Upper lobe of left lung (tissue), 4 donors: ENCODE results near the gene RBFOX2.

Experiments
- EP300 ChIP-seq, 4 donors: sonication (generic); formaldehyde crosslinking; IDR thresholded peaks; one replicate each; pipeline ENCODE4 v1.5.1; 2017; ENCODE audit warnings: antibody characterized with exemption in 4 of 4, control low read depth in 2 of 4
- POLR2A ChIP-seq, 4 donors: fragments of 450-650 bp; IDR thresholded peaks; one replicate each; pipeline ENCODE4 v1.5.1; 2016 to 2017; ENCODE audit warnings: antibody characterized with exemption in 4 of 4, mild to moderate bottlenecking in 2 of 4
- POLR2AphosphoS5 ChIP-seq, 2 donors: sonication (generic); formaldehyde crosslinking; IDR thresholded peaks; one replicate each; pipeline ENCODE4 v1.5.1; 2017; ENCODE audit warnings: antibody characterized with exemption in 2 of 2
- TF ChIP-seq, protein P1 (sequence below), 6 experiments: fragments of 450-650 bp in 4 of 6; fragments of 200-600 bp in 2 of 6; sonication (generic) in 2 of 6; IDR thresholded peaks; one replicate each; pipeline ENCODE4 v1.5.1; 2016 to 2019; ENCODE audit warnings: antibody characterized with exemption in 6 of 6

DNA sequence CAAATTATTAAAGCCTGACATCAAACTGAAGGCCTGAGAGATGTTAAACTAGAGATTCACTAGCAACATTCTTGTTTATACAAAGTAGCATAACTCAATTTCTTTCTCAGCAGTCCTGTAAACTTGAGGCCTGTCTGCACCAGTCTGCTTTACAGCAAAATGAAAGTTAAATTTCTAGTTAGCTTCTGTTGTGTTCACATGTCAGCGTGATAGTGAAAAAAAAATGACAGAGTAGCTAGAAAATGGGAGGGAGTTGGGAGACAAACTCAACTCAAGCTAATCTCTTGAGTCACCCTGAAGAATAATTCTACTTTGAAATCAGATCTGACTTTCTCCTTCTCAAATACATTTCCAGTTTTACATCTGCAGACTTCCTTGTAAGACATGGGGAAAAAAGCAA is 6.5 kb downstream of the RBFOX2 start:
- TF ChIP-seq, protein P1, sequence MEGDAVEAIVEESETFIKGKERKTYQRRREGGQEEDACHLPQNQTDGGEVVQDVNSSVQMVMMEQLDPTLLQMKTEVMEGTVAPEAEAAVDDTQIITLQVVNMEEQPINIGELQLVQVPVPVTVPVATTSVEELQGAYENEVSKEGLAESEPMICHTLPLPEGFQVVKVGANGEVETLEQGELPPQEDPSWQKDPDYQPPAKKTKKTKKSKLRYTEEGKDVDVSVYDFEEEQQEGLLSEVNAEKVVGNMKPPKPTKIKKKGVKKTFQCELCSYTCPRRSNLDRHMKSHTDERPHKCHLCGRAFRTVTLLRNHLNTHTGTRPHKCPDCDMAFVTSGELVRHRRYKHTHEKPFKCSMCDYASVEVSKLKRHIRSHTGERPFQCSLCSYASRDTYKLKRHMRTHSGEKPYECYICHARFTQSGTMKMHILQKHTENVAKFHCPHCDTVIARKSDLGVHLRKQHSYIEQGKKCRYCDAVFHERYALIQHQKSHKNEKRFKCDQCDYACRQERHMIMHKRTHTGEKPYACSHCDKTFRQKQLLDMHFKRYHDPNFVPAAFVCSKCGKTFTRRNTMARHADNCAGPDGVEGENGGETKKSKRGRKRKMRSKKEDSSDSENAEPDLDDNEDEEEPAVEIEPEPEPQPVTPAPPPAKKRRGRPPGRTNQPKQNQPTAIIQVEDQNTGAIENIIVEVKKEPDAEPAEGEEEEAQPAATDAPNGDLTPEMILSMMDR (IDR thresholded peaks at IDR 0.05), result no peak
- TF ChIP-seq POLR2A (IDR thresholded peaks at IDR 0.05) (no peak), EP300 (IDR thresholded peaks at IDR 0.05) (no peak), POLR2AphosphoS5 (IDR thresholded peaks at IDR 0.05) (no peak)
